GM21529 (cell line): ENCODE measurements around the gene PLEKHA7.
A peak's percentile ranks its signal among the peaks of the same experiment; 100 is the strongest.
"Not testable (repeated sequence)": the region's sequence is repeated elsewhere in the genome, so short reads cannot be mapped to it uniquely, and the experiment has no call there.

Experiments used
- ATAC-seq: cut with Tn5 transposase; IDR thresholded peaks from one replicate; pipeline ENCODE4 v1.9.1; 2021; ENCODE audit not compliant: unreplicated experiment

The PLEKHA7 gene

DNA sequence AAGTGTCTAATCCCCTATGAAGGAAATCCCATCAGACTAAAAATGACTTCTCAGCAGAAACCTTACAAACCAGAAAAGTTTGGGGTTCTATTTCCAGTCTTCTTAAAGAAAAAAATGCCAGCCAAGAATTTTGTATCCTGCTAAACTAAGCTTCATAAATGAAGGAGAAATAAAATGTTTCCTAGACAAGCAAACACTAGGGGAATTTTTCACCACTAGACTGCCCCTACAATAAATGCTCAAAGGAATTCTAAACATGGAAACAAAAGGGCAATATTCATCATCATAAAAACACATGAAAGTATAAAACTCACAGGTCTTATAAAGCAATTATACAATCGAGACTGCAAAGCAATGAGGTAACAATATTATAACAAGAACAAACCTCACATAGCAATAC, 124.3 kb downstream of the PLEKHA7 start:
- ATAC-seq, result no peak

- ATAC-seq, result not testable (repeated sequence)
These were observed 125.2 kb downstream of the PLEKHA7 start for GRCh38 chr11:16889010-16889409.

DNA sequence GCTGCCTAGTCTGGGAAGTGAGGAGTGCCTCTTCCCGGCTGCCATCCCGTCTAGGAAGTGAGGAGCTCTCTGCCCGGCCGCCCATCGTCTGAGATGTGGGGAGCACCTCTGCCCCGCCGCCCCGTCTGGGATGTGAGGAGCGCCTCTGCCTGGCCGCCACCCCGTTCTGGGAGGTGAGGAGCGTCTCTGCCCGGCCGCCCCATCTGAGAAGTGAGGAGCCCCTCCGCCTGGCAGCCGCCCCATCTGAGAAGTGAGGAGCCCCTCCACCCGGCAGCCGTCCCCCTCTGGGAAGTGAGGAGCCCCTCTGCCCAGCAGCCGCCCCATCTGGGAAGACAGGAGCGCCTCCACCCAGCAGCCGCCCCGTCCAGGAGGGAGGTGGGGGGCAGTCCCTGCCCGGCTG, 126.3 kb downstream of the PLEKHA7 start:
- not testable (repeated sequence) for ATAC-seq

DNA sequence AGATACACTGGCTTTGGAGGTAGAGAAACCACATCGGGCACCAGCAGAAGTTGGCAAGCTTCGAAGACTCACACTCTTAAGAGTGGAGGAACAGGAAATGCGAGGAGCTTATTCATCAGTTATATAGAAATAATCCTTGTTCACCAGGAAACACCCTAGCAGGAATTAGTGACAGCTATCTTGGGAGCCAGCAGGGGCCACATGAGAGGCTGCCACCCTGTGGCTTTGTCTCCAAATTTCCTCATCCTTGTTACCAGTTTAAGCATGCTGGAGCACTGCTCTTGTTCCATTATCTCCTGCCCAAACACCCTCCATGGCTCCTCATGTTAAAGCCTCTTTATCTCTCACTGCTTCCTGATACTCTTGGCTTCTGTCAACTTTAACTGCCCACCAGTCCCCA, 131.0 kb downstream of the PLEKHA7 start:
- no peak for ATAC-seq

DNA sequence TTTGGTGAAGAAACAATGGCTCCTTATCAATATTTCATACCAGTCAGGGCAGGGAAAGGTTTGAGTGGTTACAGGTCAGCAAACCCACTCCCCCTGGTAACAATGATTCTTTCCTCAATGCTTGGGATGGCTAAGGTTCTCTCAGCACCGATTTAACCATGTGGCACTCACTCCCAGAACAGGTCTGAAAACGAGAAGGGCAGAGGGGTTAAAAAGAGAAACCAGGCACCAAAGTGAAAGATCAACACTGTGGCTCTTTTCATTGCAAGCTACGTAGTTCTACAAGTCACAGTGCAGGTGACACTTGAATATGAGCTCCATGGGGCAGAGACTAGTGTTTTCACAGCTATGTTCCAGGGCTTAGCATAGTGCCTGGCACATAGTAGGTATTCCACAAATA, 132.4 kb downstream of the PLEKHA7 start:
- peak; percentile 51 for ATAC-seq

DNA sequence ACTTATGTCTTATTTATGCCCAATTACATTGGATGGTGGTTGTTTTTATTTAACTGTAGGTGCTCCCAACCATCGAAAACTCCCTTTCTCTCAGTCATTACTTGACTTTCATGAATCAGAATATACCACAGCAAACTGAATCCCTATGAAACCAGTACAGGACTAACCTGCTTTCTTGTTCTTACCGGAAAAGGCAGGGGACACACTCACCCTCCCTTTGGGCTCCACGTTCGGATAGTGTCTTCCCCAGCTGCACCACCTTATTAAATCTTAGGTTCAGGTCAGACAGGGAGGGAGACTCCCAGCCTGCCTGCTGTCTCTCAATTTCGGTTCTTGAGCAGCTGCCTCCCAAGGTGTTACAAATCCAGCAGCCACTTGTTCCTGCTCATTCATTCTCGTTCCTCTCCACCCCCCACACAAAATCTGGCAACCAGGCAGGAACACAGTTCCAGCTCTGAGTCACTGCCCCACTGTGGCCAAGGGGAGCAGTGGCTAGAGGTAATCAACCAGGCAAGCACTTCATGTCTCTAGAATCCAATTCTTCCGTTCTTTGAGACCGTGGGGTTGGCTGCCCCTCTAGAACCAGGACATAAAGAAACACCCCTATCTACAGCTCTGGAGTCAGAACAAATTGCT, 133.0 kb downstream of the PLEKHA7 start:
- peak; percentile 63 for ATAC-seq

GRCh38 chr11:16880184-16880801, 133.9 kb downstream of the PLEKHA7 start:
- ATAC-seq, result no peak

DNA sequence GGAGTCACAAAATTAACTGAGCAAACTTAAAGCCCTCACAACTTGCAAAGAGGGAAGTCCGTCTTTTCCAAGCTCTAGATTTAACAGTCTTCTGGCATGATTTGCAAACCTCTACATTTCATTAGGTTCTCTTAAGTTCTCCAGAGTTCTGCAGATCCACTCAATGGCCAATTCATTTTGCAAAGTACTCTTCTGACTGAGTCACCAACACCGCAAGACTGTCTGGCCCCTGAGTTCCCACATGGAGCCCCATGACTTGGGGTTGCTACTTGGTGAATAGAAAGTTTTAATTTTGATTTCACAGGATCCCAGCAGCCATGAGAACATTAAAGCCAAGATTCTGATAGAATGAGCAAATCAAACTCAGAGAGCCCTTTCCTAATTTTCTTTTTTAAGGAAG, 134.5 kb downstream of the PLEKHA7 start:
- no peak for ATAC-seq

- ATAC-seq, result no peak
These were observed 137.4 kb downstream of the PLEKHA7 start for GRCh38 chr11:16876837-16877236.

DNA sequence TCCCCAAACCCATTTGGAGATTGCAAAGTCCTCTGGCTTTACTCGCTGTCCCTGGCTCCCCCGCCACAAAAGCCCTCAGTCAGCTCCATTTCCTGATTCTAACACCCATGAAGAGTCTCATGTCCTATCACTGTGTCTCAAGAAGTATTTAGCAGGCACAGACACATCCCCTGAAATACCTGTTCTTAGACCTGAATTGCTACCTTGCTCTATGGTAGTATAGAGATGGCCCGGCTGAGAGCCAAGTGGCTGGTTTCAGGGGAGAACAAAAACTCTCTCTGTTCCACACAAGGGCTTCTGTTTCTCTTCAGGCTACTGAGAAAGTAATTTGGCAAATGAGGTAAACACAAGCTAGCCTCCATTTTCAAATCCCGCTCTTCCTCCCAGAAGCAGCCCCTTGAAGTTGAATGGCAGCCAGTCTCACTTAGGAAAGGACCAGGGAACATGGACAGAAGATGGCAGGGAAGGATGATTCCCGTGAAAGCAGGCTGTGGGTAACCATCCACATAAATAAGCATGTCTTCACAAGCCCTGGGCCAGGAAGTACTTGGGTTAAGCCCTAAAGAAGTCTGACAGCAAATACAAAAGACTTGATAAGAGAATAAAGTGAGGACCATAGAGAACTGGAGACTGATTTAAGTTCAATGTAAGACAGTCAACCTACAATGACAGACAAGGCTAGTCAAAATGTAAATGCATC, 138.0 kb downstream of the PLEKHA7 start:
- ATAC-seq, result no peak

DNA sequence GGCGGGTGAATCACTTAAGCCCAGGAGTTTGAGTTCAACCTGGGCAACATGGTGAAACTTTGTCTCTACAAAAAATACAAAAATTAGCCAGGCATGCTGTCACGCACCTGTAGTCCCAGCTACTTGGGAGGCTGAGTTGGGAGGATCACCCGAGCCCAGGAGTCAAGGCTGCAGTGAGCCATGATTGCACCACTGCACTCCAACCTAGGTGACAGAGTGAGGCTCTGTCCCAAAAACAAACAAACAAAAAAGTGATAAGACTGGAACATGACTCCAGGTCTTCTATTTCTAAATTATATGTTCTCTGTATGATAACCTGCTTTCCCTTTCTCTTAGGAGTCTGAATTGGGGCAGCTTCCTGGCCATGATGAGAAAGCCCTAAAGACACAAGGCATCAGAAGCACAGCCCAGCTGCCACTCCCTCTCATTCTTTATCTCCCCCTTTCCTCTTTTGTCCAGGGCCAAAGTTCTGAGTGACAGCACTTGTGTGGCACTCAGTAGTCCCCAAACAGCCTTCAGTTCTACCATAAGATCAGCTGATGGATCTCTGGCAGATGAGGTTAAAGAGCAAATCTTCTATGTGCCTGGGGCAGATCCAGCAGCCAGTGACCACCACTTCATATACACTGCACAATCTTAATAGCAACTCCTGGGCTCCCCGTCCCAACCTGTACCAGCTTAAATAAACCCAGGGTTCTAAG, 139.8 kb downstream of the PLEKHA7 start:
- ATAC-seq, result no peak

DNA sequence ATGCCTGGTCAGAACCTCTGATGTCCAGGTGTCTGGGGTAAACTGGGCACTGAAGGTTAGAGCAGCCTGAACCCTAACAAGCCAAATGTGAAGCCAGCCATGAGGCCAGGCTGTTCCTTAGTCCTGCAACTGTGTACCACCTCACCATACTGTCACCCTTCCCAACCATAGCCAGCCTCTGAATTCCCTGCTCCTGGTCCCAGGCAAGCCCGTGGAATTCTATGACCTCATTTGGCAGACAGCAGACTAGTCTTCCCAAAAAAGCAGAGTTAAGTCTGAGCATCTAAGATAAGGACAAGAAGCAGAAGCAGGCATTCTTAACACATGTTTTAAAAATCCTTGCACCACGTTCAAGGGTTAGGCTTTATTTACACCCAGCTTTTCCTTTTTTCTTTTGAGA, 140.9 kb downstream of the PLEKHA7 start:
- ATAC-seq, result no peak

DNA sequence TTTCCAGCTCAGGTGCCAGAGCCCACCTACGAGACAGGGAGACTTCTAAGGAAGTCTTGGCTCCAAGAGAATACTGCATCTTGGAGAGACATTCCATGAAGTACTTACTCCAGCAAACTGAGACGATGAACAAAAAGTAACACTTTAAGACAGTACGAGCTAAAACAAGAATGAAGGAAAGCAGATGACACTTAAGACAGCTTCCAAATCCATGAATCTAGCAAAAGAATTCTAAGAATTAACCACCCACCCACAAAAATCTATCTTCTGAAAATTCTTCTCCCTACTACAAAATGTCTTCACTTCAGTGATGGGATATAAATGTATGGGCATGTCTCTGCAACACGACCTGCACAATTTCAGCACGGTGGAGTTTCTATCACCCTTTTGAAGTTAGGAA, 142.8 kb downstream of the PLEKHA7 start:
- ATAC-seq, result no peak

DNA sequence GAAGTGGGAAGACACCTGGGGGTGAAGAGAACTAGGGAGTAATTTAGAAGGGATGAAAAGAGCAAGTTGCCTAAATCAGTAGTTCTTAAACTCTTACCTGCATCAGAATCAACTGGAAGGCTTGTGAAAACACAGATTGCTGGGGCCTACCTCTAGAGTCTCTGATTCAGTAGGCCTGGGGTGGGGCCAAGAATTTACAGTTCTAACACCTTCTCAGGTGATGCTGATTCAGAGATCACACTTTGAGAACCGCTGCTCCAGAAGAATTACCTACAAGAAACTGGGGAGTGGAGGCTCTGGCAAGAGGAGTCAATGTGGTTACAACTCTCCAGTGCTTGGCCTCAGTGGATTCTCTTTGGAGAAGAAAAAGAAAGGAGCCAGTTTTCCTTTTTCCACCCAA, 147.1 kb downstream of the PLEKHA7 start:
- no peak for ATAC-seq

- ATAC-seq, result not testable (repeated sequence)
These were observed 149.8 kb downstream of the PLEKHA7 start for GRCh38 chr11:16864428-16864827.

GRCh38 chr11:16863389-16863788, 150.8 kb downstream of the PLEKHA7 start:
- ATAC-seq, result no peak

DNA sequence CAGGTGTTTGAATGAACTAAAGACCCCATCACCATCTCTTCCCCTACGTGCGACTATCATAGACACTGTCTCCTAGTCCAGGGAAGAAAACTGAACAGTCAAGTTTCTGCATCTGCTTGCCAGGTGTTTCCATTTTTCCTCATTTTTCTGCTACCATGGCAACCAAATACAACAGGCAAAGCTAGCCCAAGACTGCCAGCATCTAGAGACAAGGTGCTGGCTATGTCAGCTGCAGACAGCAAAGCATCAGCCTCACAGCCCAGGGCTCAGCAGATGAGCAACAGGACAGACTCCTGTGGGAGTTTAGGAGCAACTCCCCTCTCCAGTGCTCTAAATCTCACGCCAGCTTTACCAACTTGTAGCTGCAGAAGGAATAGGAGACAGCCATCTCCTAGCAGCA, 151.5 kb downstream of the PLEKHA7 start:
- no peak for ATAC-seq

DNA sequence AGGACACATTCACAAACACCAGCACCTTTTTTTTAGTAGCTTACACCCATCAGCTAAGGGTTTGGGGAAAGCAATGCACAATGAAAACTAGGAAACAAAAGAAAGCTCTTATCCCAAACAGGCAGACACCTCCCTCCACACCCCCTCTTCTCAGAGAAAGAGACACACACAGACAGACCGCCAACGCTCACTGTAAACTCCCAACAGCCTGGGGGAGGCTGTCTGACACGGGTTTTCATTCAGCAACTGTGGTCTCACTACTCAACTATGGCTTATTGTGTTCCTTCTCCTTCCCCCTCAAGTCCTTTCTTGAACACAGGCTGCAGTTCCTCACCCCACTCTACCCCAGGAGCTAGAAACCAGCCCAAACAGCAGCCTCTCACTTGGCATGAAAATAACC, 152.4 kb downstream of the PLEKHA7 start:
- no peak for ATAC-seq

- no peak for ATAC-seq
These were observed 153.6 kb downstream of the PLEKHA7 start for GRCh38 chr11:16860617-16861016.

DNA sequence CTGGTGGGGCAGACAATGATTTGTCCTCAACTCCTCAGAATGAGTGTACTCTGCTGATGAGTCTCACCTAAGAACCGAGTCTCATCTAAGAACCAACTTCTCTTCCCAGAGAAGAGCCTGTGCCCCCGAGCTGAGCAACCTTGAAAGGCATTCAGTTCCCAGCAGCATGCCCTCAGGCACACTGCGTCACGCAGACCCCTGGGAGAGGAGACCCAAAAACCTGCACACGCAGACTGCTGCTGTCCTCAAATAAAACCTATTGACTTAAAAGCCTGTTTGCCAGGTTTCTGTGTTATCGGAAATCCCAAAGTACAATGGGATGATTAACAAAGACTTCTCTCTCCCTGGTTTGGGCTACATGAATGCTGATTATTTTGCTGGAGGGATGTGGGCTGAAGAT, 154.6 kb downstream of the PLEKHA7 start:
- no peak for ATAC-seq

GRCh38 chr11:16857186-16857585, 157.0 kb downstream of the PLEKHA7 start:
- ATAC-seq, result no peak

GRCh38 chr11:16856022-16856471, 158.2 kb downstream of the PLEKHA7 start:
- ATAC-seq, result no peak
